ENCODE results near the gene CTXN2.

The CTXN2 gene

GRCh38 chr15:48176957-48177356, 14.5 kb upstream of the CTXN2 start:
- peak overlapping the region; percentile 75 to 89 for H3K4me3 ChIP-seq

GRCh38 chr15:48177383-48177765, 14.1 kb upstream of the CTXN2 start:
- intact Hi-C loops (cut with DNase I; ENCODE audit: low total_unique reads), result no loop called here
- no peak for DNase-seq

More at GRCh38 chr15:48176957-48177356, 14.5 kb upstream of the CTXN2 start:
- Histone ChIP-seq H3K9me3 (no peaks in the 10 kb centered on the region), H3K27me3 (no peaks in the 10 kb centered on the region), H3K36me3 (no peaks in the 10 kb centered on the region), H3K4me1 (peaks cover 0 to 22% (median 3%) of the 10 kb centered on the region in 4 donors), H3K27ac (peak overlapping the region; percentile 94 to 96)
- intact Hi-C loops (cut with DNase I; ENCODE audit: low total_unique reads), result no loop called here
- TF ChIP-seq CTCF (IDR thresholded peaks at IDR 0.05), result no peak
- no peak for DNase-seq

GRCh38 chr15:48177766-48178647, 13.5 kb upstream of the CTXN2 start, which contains the start of gene MYEF2:
Gene MYEF2 (minus strand): TSS chr15:48178295. CDS start chr15:48178237, 58 bp downstream.
- intact Hi-C loops (cut with DNase I; ENCODE audit: low total_unique reads), result no loop called here
- Histone ChIP-seq H3K4me1 (peaks cover 0 to 22% (median 3%) of the 10 kb centered on the region in 4 donors), H3K9me3 (no peaks in the 10 kb centered on the region), H3K4me3 (peak within 1 kb of the TSS; percentile 75 to 89), H3K27me3 (no peaks in the 10 kb centered on the region), H3K36me3 (no peaks in the 10 kb centered on the region), H3K27ac (peak within 1 kb of the TSS; percentile 94 to 96)
- TF ChIP-seq CTCF (IDR thresholded peaks at IDR 0.05), result no peak
- peak; percentile 52 to 83 for DNase-seq

More at GRCh38 chr15:48177383-48177765, 14.1 kb upstream of the CTXN2 start:
- peaks cover 0 to 22% (median 3%) of the 10 kb centered on the region in 4 donors for H3K4me1 ChIP-seq
- H3K4me3 ChIP-seq, result peak overlapping the region; percentile 75 to 89
- no peaks in the 10 kb centered on the region for H3K36me3 ChIP-seq
- H3K9me3 ChIP-seq, result no peaks in the 10 kb centered on the region
- TF ChIP-seq CTCF (IDR thresholded peaks at IDR 0.05), result no peak
- H3K27me3 ChIP-seq, result no peaks in the 10 kb centered on the region
- H3K27ac ChIP-seq, result peak overlapping the region; percentile 94 to 96

- no peaks in the 10 kb centered on the region for H3K9me3 ChIP-seq
- H3K36me3 ChIP-seq, result no peaks in the 10 kb centered on the region
- peak overlapping the region; percentile 94 to 96 for H3K27ac ChIP-seq
- no peaks in the 10 kb centered on the region for H3K27me3 ChIP-seq
- peaks cover 0 to 22% (median 3%) of the 10 kb centered on the region in 4 donors for H3K4me1 ChIP-seq
- intact Hi-C loops (cut with DNase I; ENCODE audit: low total_unique reads), result no loop called here
- no peak for TF ChIP-seq CTCF (IDR thresholded peaks at IDR 0.05)
- DNase-seq, result no peak
- H3K4me3 ChIP-seq, result peak overlapping the region; percentile 75 to 89
Observed at GRCh38 chr15:48178648-48178931, 12.9 kb upstream of the CTXN2 start.

DNA sequence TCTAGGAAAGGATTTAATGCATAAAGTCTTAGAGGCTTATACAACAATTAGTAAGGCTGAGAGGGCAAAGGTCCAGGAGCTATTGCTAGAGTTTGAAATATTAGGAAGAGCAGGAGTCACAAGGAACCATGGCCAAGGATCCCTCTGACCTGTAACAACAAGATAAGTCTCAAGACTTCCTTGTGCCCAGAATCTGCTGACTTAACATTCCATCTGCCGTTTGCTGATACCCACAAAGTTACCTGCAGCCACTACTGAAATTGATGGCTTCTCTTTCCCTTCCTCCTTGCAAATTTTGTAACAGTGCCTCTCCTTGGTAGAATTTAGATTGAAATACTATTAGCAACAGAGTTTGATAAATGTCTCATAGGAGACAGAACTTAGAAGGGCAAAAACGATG, 8.7 kb upstream of the CTXN2 start:
- intact Hi-C loops (cut with DNase I; ENCODE audit: low total_unique reads), result no loop called here
- TF ChIP-seq CTCF (IDR thresholded peaks at IDR 0.05), result no peak
- H3K9me3 ChIP-seq, result no peaks in the 10 kb centered on the region

More for the DNA sequence above, 8.7 kb upstream of the CTXN2 start:
- Histone ChIP-seq H3K4me3 (no peak overlapping the region), H3K27me3 (no peaks in the 10 kb centered on the region), H3K36me3 (no peaks in the 10 kb centered on the region), H3K4me1 (peaks cover 0 to 4% (median 0%) of the 10 kb centered on the region in 4 donors), H3K27ac (no peak overlapping the region)
- no peak for DNase-seq

Measured in tibial artery (tissue), 4 donors.